Measurements from ENCODE around the gene AK9.

The AK9 gene

GRCh38 chr6:109447878-109448555 lies 243.0 kb downstream of the AK9 start:
- Histone ChIP-seq H3K27me3 (no peaks in the 10 kb centered on the region), H3K4me3 (ENCODE audit: low read depth in 1 of 2, low read length in 1 of 2) (no peak overlapping the region), H3K27ac (peak overlapping the region; percentile 43), H3K36me3 (peaks cover 99% of the 10 kb centered on the region), H3K9me3 (no peaks in the 10 kb centered on the region), H3K4me1 (ENCODE audit: control insufficient read depth in 1 of 2, insufficient read depth in 1 of 2, low read depth in 1 of 2, low read length in 1 of 2) (peaks cover 30 to 31% of the 10 kb centered on the region in 2 experiments)
- TF ChIP-seq CTCF (IDR thresholded peaks at IDR 0.05), result no peak

- TF ChIP-seq CTCF (IDR thresholded peaks at IDR 0.05), result no peak
- H3K4me3 ChIP-seq (ENCODE audit: low read depth in 1 of 2, low read length in 1 of 2), result no peak overlapping the region
- peaks cover 24 to 29% of the 10 kb centered on the region in 2 experiments for H3K4me1 ChIP-seq (ENCODE audit: control insufficient read depth in 1 of 2, insufficient read depth in 1 of 2, low read depth in 1 of 2, low read length in 1 of 2)
- peaks cover 98% of the 10 kb centered on the region for H3K36me3 ChIP-seq
- no peaks in the 10 kb centered on the region for H3K9me3 ChIP-seq
- no peaks in the 10 kb centered on the region for H3K27me3 ChIP-seq
- H3K27ac ChIP-seq, result peak overlapping the region; percentile 18
These were observed 243.9 kb downstream of the AK9 start for GRCh38 chr6:109447087-109447486.

GRCh38 chr6:109446541-109446940 lies 244.5 kb downstream of the AK9 start:
- Histone ChIP-seq H3K36me3 (peaks cover 94% of the 10 kb centered on the region), H3K4me3 (ENCODE audit: low read depth in 1 of 2, low read length in 1 of 2) (no peak overlapping the region), H3K27ac (peak overlapping the region; percentile 18), H3K27me3 (no peaks in the 10 kb centered on the region), H3K9me3 (no peaks in the 10 kb centered on the region), H3K4me1 (ENCODE audit: control insufficient read depth in 1 of 2, insufficient read depth in 1 of 2, low read depth in 1 of 2, low read length in 1 of 2) (peaks cover 24 to 29% of the 10 kb centered on the region in 2 experiments)
- no peak for TF ChIP-seq CTCF (IDR thresholded peaks at IDR 0.05)

GRCh38 chr6:109446072-109446471 lies 244.9 kb downstream of the AK9 start:
- Histone ChIP-seq H3K4me1 (ENCODE audit: control insufficient read depth in 1 of 2, insufficient read depth in 1 of 2, low read depth in 1 of 2, low read length in 1 of 2) (peaks cover 27 to 31% of the 10 kb centered on the region in 2 experiments), H3K27ac (no peak overlapping the region), H3K36me3 (peaks cover 90% of the 10 kb centered on the region), H3K9me3 (no peaks in the 10 kb centered on the region), H3K27me3 (no peaks in the 10 kb centered on the region), H3K4me3 (ENCODE audit: low read depth in 1 of 2, low read length in 1 of 2) (no peak overlapping the region)
- no peak for TF ChIP-seq CTCF (IDR thresholded peaks at IDR 0.05)

- peaks cover 23 to 30% of the 10 kb centered on the region in 2 experiments for H3K4me1 ChIP-seq (ENCODE audit: control insufficient read depth in 1 of 2, insufficient read depth in 1 of 2, low read depth in 1 of 2, low read length in 1 of 2)
- H3K27ac ChIP-seq, result no peak overlapping the region
- TF ChIP-seq CTCF (IDR thresholded peaks at IDR 0.05), result no peak
These were observed 245.6 kb downstream of the AK9 start for GRCh38 chr6:109445382-109445781.

More at GRCh38 chr6:109445382-109445781, 245.6 kb downstream of the AK9 start:
- H3K4me3 ChIP-seq (ENCODE audit: low read depth in 1 of 2, low read length in 1 of 2), result no peak overlapping the region
- no peaks in the 10 kb centered on the region for H3K9me3 ChIP-seq
- H3K27me3 ChIP-seq, result no peaks in the 10 kb centered on the region
- peaks cover 83% of the 10 kb centered on the region for H3K36me3 ChIP-seq

Data from neutrophil (primary cell).